Activated CD4-positive, alpha-beta T cell treated with anti-CD3 and anti-CD28 coated beads, Interleukin-2, amount 10 ng/mL, durations not matched to agents 7 days and 5 days (primary cell): Measurements from ENCODE around the gene TOMM70. TPM values are rescaled to one million over a fixed set of nuclear protein-coding genes. Genes with fewer than 3 reads are reported as not detected.

Source experiments
- CTCF ChIA-PET: fragments of 350-600 bp; sonication (Branson Sonifier 250); formaldehyde crosslinking; loops from one replicate; lab custom pipeline; 2021; ENCODE audit warnings: antibody characterized with exemption; lab: Charles Lee
- POLR2A ChIA-PET: fragments of 350-600 bp; sonication (Branson Sonifier 250); formaldehyde crosslinking; loops from one replicate; lab custom pipeline; 2021; ENCODE audit warnings: antibody characterized with exemption; lab: Charles Lee
- DNase-seq: peaks from one replicate; pipeline ENCODE4 v3.0.0-alpha.2; 2020
- H3K27ac Mint-ChIP-seq: one replicate; pipeline ENCODE4 v1.8.0; 2021; ENCODE audit warnings: mild to moderate bottlenecking, moderate library complexity, mixed read lengths
- H3K27me3 Mint-ChIP-seq: one replicate; pipeline ENCODE4 v1.8.0; 2021; ENCODE audit warnings: mixed read lengths
- H3K36me3 Mint-ChIP-seq: one replicate; pipeline ENCODE4 v1.8.0; 2021; ENCODE audit warnings: low read depth, mixed read lengths
- H3K4me1 Mint-ChIP-seq: one replicate; pipeline ENCODE4 v1.8.0; 2021; ENCODE audit warnings: mixed read lengths
- H3K4me3 Mint-ChIP-seq: one replicate; pipeline ENCODE4 v1.8.0; 2021; ENCODE audit warnings: mild to moderate bottlenecking, moderate library complexity, mixed read lengths
- H3K9me3 Mint-ChIP-seq: one replicate; pipeline ENCODE4 v1.8.0; 2021; ENCODE audit warnings: mixed read lengths
- total RNA-seq, 2 experiments: library from RNA; stranded (reverse); gene quantifications; one replicate each; pipeline ENCODE4 v1.2.3, GENCODE V29; 2021

TOMM70 gene
- total RNA-seq, 2 experiments from 2014 or later = 37.9 to 43.6 TPM

- Mint-ChIP-seq H3K27ac (no peak overlapping the region), H3K4me1 (peaks cover 13% of the 10 kb centered on the region), H3K9me3 (peaks cover 22% of the 10 kb centered on the region), H3K36me3 (peaks cover 8% of the 10 kb centered on the region), H3K27me3 (no peaks in the 10 kb centered on the region), H3K4me3 (no peak overlapping the region)
- DNase-seq = no peak
- CTCF ChIA-PET = no interaction called here
- POLR2A ChIA-PET = no interaction called here
These were observed 6.3 kb upstream of the TOMM70 start for GRCh38 chr3:100407164-100407563.

DNA sequence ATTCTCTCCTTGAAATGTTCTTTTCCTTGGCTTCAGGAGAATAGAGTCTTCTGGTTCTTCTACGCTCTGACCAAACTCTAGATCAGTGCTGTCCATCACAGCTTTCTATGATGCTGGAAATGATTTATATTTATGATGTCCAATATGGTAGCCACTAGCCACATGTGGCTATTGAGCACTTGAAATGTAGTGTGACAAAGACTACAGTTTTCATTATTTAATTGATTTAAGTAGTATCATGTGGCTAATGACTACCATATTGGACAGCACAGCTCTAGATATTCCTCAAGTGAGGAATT is 3.3 kb upstream of the TOMM70 start:
- Mint-ChIP-seq H3K27me3 (no peaks in the 10 kb centered on the region), H3K9me3 (peaks cover 17% of the 10 kb centered on the region), H3K4me3 (no peak overlapping the region), H3K4me1 (peaks cover 27% of the 10 kb centered on the region), H3K36me3 (peaks cover 11% of the 10 kb centered on the region), H3K27ac (no peak overlapping the region)
- CTCF ChIA-PET = no interaction called here
- no peak for DNase-seq
- POLR2A ChIA-PET = interaction anchor here (0.7 kb wide), 1 partner anchor 14 kb away, joined by 6 read pairs; no protein-coding TSS in a partner anchor

DNA sequence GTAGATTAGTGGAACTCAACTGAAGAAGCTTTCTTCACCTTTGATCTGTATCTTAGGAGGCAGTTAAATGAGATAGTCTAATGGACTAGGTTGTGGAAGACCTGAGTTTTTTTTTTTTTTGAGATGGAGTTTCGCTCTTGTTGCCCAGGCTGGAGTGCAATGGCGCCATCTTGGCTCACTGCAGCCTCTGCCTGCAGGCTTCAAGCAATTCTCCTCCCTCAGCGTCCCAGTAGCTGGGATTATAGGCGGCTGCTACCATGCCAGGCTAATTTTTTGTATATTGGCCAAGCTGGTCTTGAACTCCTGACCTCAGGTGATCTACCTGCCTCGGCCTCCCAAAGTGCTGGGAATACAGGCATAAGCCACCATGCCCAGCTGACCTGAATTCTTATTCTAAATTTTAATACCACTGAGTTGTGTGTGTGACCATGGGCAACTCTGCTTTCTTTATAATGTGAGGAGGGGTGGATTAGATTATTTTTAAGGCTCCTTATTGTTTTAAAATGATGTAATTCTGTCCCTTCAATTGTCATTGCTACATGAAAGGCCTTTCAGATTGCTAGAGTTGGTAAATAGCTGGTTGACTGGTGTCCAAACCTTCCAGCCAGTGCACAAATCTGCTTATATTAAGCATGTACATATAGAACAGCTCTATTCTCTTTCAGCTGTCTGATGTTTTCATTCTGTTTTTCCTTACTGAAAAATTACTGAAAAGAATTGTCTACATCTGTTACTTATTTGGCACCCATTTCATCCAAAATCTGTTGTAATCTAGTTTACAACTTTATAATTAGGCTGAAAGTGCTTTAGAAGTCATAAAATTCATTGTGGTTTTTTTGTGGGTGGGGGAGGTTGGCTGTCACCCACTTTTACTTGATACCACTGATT is 2.7 kb upstream of the TOMM70 start:
- Mint-ChIP-seq H3K4me1 (peaks cover 32% of the 10 kb centered on the region), H3K36me3 (peaks cover 11% of the 10 kb centered on the region), H3K27me3 (no peaks in the 10 kb centered on the region), H3K4me3 (no peak overlapping the region), H3K27ac (no peak overlapping the region), H3K9me3 (peaks cover 14% of the 10 kb centered on the region)
- ChIA-PET CTCF (interaction anchor here (0.7 to 1.1 kb wide), 2 partner anchors 16 to 582 kb away, joined by 3 read pairs; no protein-coding TSS in a partner anchor), POLR2A (no interaction called here)
- DNase-seq = no peak

GRCh38 chr3:100402891-100403290 is 2.0 kb upstream of the TOMM70 start:
- no peaks in the 10 kb centered on the region for H3K27me3 Mint-ChIP-seq
- H3K4me3 Mint-ChIP-seq = peak overlapping the region; percentile 99
- H3K27ac Mint-ChIP-seq = peak overlapping the region; percentile 71
- ChIA-PET POLR2A (no interaction called here), CTCF (interaction anchor here (1.1 kb wide), 1 partner anchor 16 kb away, joined by 3 read pairs; no protein-coding TSS in a partner anchor)
- H3K36me3 Mint-ChIP-seq = peaks cover 11% of the 10 kb centered on the region
- peaks cover 36% of the 10 kb centered on the region for H3K4me1 Mint-ChIP-seq
- peaks cover 10% of the 10 kb centered on the region for H3K9me3 Mint-ChIP-seq
- DNase-seq = no peak

- DNase-seq = no peak
- ChIA-PET POLR2A (interaction anchor here (0.6 kb wide), 1 partner anchor 988 kb away, joined by 3 read pairs; no protein-coding TSS in a partner anchor), CTCF (interaction anchor here (1.0 to 1.2 kb wide), 3 partner anchors 24 to 87 kb away, joined by 3 to 5 read pairs (median 3); no protein-coding TSS in a partner anchor)
- Mint-ChIP-seq H3K4me1 (peaks cover 40% of the 10 kb centered on the region), H3K4me3 (peak overlapping the region; percentile 99), H3K36me3 (peaks cover 10% of the 10 kb centered on the region), H3K9me3 (peaks cover 4% of the 10 kb centered on the region), H3K27ac (peak overlapping the region; percentile 94), H3K27me3 (no peaks in the 10 kb centered on the region)
These were observed 1.4 kb upstream of the TOMM70 start for GRCh38 chr3:100402256-100402655.

- ChIA-PET POLR2A (no interaction called here), CTCF (interaction anchor here (0.9 to 1.4 kb wide), 5 partner anchors 25 to 584 kb away, joined by 3 to 5 read pairs (median 3); partner anchors contain the start of gene CMSS1)
- H3K9me3 Mint-ChIP-seq = peaks cover 2% of the 10 kb centered on the region
- peaks cover 9% of the 10 kb centered on the region for H3K36me3 Mint-ChIP-seq
- peak; percentile 53 for DNase-seq
- H3K27ac Mint-ChIP-seq = peak overlapping the region; percentile 94
- peak overlapping the region; percentile 99 for H3K4me3 Mint-ChIP-seq
- no peaks in the 10 kb centered on the region for H3K27me3 Mint-ChIP-seq
- H3K4me1 Mint-ChIP-seq = peaks cover 44% of the 10 kb centered on the region
These were observed 769 bp upstream of the TOMM70 start for GRCh38 chr3:100401674-100402041.

DNA sequence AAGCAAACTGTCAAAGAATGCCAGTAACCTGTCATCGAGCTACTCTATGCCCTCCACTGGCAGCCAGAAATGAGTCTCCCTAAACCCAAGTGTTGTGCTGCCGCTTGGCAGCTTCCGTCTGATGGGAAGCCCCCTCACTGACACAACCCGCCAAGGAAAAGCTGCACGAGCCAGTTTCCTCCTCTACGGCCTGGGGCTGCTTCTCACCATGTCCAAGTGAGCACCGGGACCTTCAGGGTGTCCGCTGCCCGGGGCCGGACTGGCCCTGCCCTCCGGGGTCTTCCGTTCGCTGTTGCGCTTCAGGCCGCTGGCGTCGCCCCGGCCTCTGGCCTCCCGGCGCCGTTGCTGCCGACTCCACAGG is 490 bp downstream of the TOMM70 start:
- ChIA-PET POLR2A (interaction anchor here (0.6 kb wide), 1 partner anchor 15 kb away, joined by 3 read pairs; no protein-coding TSS in a partner anchor), CTCF (interaction anchor here (1.1 kb wide), 1 partner anchor 8 kb away, joined by 3 read pairs; no protein-coding TSS in a partner anchor)
- no peaks in the 10 kb centered on the region for H3K27me3 Mint-ChIP-seq
- H3K4me3 Mint-ChIP-seq = peak overlapping the region; percentile 99
- H3K9me3 Mint-ChIP-seq = peaks cover 2% of the 10 kb centered on the region
- peaks cover 54% of the 10 kb centered on the region for H3K4me1 Mint-ChIP-seq
- DNase-seq = peak; percentile 50
- H3K27ac Mint-ChIP-seq = peak overlapping the region; percentile 94
- peaks cover 10% of the 10 kb centered on the region for H3K36me3 Mint-ChIP-seq

GRCh38 chr3:100399341-100400071 is 1.4 kb downstream of the TOMM70 start:
- ChIA-PET POLR2A (no interaction called here), CTCF (interaction anchor here (1.1 kb wide), 1 partner anchor 8 kb away, joined by 3 read pairs; no protein-coding TSS in a partner anchor)
- no peaks in the 10 kb centered on the region for H3K27me3 Mint-ChIP-seq
- H3K4me1 Mint-ChIP-seq = peaks cover 53% of the 10 kb centered on the region
- H3K27ac Mint-ChIP-seq = peak overlapping the region; percentile 94
- peaks cover 2% of the 10 kb centered on the region for H3K9me3 Mint-ChIP-seq
- peaks cover 10% of the 10 kb centered on the region for H3K36me3 Mint-ChIP-seq
- no peak for DNase-seq
- peak overlapping the region; percentile 99 for H3K4me3 Mint-ChIP-seq

- POLR2A ChIA-PET = no interaction called here
- H3K27me3 Mint-ChIP-seq = no peaks in the 10 kb centered on the region
- H3K9me3 Mint-ChIP-seq = no peaks in the 10 kb centered on the region
- no peak for DNase-seq
- no peak overlapping the region for H3K27ac Mint-ChIP-seq
- H3K36me3 Mint-ChIP-seq = peaks cover 17% of the 10 kb centered on the region
- H3K4me1 Mint-ChIP-seq = peaks cover 44% of the 10 kb centered on the region
- H3K4me3 Mint-ChIP-seq = no peak overlapping the region
- CTCF ChIA-PET = no interaction called here
These were observed 3.9 kb downstream of the TOMM70 start for GRCh38 chr3:100396967-100397366.

- H3K36me3 Mint-ChIP-seq = peaks cover 17% of the 10 kb centered on the region
- no peak overlapping the region for H3K27ac Mint-ChIP-seq
- CTCF ChIA-PET = interaction anchor here (1.2 kb wide), 1 partner anchor 27 kb away, joined by 3 read pairs; no protein-coding TSS in a partner anchor
- H3K27me3 Mint-ChIP-seq = no peaks in the 10 kb centered on the region
- H3K4me1 Mint-ChIP-seq = peaks cover 42% of the 10 kb centered on the region
- no peak overlapping the region for H3K4me3 Mint-ChIP-seq
- DNase-seq = no peak
- no peaks in the 10 kb centered on the region for H3K9me3 Mint-ChIP-seq
- POLR2A ChIA-PET = interaction anchor here (0.6 kb wide), 1 partner anchor 800 kb away, joined by 3 read pairs; no protein-coding TSS in a partner anchor
These were observed 5.0 kb downstream of the TOMM70 start for GRCh38 chr3:100395679-100396431.

DNA sequence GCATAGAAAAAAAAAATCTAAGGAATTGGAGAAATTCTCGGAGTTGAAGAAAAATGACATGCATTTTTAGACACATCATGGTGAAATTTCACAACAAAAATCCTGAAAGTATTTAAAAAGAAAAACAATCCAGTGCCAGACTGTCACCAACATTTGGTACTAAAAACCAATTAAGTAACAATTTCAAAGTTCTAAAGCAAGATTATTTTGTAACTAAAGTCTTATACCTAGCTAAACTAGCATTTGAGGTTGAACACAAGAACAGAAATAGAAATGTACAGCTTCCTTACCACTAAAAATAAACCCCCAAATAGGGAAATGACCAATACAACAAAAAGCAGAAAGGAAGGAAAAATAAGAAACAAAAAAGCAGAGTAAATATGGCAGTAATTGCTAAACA is 11.9 kb downstream of the TOMM70 start:
- Mint-ChIP-seq H3K36me3 (peaks cover 47% of the 10 kb centered on the region), H3K9me3 (peaks cover 12% of the 10 kb centered on the region), H3K27ac (no peak overlapping the region), H3K4me1 (peaks cover 11% of the 10 kb centered on the region), H3K27me3 (no peaks in the 10 kb centered on the region), H3K4me3 (no peak overlapping the region)
- ChIA-PET CTCF (interaction anchor here (0.6 kb wide), 1 partner anchor 416 kb away, joined by 3 read pairs; no protein-coding TSS in a partner anchor), POLR2A (no interaction called here)
- no peak for DNase-seq
